Gastroesophageal sphincter (tissue), 3 donors: ENCODE data around the gene FHAD1.

ENCODE experiments used
- EP300 ChIP-seq: sonication (generic); formaldehyde crosslinking; IDR thresholded peaks from one replicate; pipeline ENCODE4 v1.6.1; 2017; ENCODE audit warnings: antibody characterized with exemption, mild to moderate bottlenecking
- TF ChIP-seq, protein P1 (sequence below), 4 experiments: fragments of 200-600 bp in 2 of 4; fragments of 450-650 bp in 2 of 4; sonication (generic) in 1 of 4; IDR thresholded peaks; one replicate each; pipeline ENCODE4 v1.5.1; 2017 to 2019; ENCODE audit warnings: antibody characterized with exemption in 4 of 4, mild to moderate bottlenecking in 2 of 4, moderate library complexity in 2 of 4

DNA sequence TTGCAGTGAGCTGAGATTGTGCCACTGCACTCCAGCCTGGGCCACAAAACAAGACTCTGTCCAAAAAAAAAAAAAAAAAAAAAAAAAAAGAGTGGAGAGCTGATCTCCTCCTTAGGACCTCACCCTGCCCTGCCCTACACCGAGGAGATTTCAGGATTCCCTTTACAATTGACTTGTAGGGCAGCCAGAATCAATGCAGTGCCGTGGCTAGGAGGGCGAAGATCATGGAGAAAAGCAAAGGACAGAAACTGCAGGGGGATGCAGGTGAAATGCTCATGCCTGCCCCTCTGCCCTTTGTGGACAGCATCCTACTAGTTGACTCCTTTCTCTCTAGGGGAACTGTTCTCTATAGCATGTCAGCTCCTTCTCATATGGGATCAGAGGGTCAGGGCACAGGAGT lies 9.6 kb downstream of the FHAD1 start:
- TF ChIP-seq, protein P1, sequence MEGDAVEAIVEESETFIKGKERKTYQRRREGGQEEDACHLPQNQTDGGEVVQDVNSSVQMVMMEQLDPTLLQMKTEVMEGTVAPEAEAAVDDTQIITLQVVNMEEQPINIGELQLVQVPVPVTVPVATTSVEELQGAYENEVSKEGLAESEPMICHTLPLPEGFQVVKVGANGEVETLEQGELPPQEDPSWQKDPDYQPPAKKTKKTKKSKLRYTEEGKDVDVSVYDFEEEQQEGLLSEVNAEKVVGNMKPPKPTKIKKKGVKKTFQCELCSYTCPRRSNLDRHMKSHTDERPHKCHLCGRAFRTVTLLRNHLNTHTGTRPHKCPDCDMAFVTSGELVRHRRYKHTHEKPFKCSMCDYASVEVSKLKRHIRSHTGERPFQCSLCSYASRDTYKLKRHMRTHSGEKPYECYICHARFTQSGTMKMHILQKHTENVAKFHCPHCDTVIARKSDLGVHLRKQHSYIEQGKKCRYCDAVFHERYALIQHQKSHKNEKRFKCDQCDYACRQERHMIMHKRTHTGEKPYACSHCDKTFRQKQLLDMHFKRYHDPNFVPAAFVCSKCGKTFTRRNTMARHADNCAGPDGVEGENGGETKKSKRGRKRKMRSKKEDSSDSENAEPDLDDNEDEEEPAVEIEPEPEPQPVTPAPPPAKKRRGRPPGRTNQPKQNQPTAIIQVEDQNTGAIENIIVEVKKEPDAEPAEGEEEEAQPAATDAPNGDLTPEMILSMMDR (IDR thresholded peaks at IDR 0.05): no peak
- no peak for TF ChIP-seq EP300
